GM10248 (cell line): ENCODE results near the gene ST3GAL6.
"Not testable (repeated sequence)": the region's sequence is repeated elsewhere in the genome, so short reads cannot be mapped to it uniquely, and the experiment has no call there.

ENCODE experiments used
- CTCF ChIA-PET: fragments of 300-600 bp; sonication (Branson Sonifier 250); formaldehyde crosslinking; extraction: SDS; loops from one replicate; lab custom pipeline; 2021; ENCODE audit warnings: antibody characterized with exemption; lab: Yijun Ruan, JAX
- POLR2A ChIA-PET: fragments of 350-650 bp; sonication (Branson Sonifier 250); formaldehyde crosslinking; extraction: SDS; loops from one replicate; lab custom pipeline; 2020; ENCODE audit warnings: antibody characterized with exemption; lab: Yijun Ruan, JAX
- DNase-seq: peaks from one replicate; pipeline ENCODE4 v3.0.0; 2012; ENCODE audit errors: extremely low spot score
- CTCF ChIP-seq: IDR thresholded peaks from 2 replicates; pipeline ENCODE4 v1.5.1; 2012; ENCODE audit warnings: mild to moderate bottlenecking, low read depth; ENCODE audit errors: extremely low read depth, missing control alignments, control extremely low read depth

ST3GAL6 gene

GRCh38 chr3:98826126-98826525 is 63.0 kb downstream of the ST3GAL6 start:
- no peak for DNase-seq
- ChIA-PET POLR2A (no interaction called here), CTCF (interaction anchor here (1.3 to 3.0 kb wide), 4 partner anchors 8 to 168 kb away, joined by 3 to 24 read pairs (median 6); no protein-coding TSS in a partner anchor)
- TF ChIP-seq CTCF = no peak

- POLR2A ChIA-PET = no interaction called here
- DNase-seq = no peak
- TF ChIP-seq CTCF = no peak
- CTCF ChIA-PET = interaction anchor here (0.8 to 3.0 kb wide), 7 partner anchors 9 to 927 kb away, joined by 3 to 24 read pairs (median 3); no protein-coding TSS in a partner anchor
These were observed 64.2 kb downstream of the ST3GAL6 start for GRCh38 chr3:98827221-98827920.

GRCh38 chr3:98829246-98829832 is 66.2 kb downstream of the ST3GAL6 start:
- POLR2A ChIA-PET = no interaction called here
- no peak for TF ChIP-seq CTCF
- DNase-seq = no peak
- CTCF ChIA-PET = interaction anchor here (1.2 kb wide), 1 partner anchor 344 kb away, joined by 4 read pairs; no protein-coding TSS in a partner anchor

- POLR2A ChIA-PET, DNase-seq: not testable (repeated sequence)
- CTCF ChIA-PET = interaction anchor here (0.7 to 3.2 kb wide), 3 partner anchors 10 to 792 kb away, joined by 3 to 16 read pairs (median 3); no protein-coding TSS in a partner anchor
These were observed 67.9 kb downstream of the ST3GAL6 start for GRCh38 chr3:98831060-98831459.

- no peak for DNase-seq
- POLR2A ChIA-PET = no interaction called here
- CTCF ChIA-PET = interaction anchor here (0.8 to 1.2 kb wide), 2 partner anchors 13 to 23 kb away, joined by 6 read pairs; no protein-coding TSS in a partner anchor
These were observed 76.7 kb downstream of the ST3GAL6 start for GRCh38 chr3:98839846-98840245.

GRCh38 chr3:98843266-98843959 is 80.3 kb downstream of the ST3GAL6 start:
- no peak for DNase-seq
- TF ChIP-seq CTCF = no peak
- CTCF ChIA-PET = interaction anchor here (0.9 to 3.1 kb wide), 2 partner anchors 11 kb away, joined by 3 to 7 read pairs; no protein-coding TSS in a partner anchor
- POLR2A ChIA-PET = no interaction called here

More at GRCh38 chr3:98839846-98840245, 76.7 kb downstream of the ST3GAL6 start:
- TF ChIP-seq CTCF = no peak
